Esophagus squamous epithelium (tissue), 5 donors: ENCODE results near the gene TMEM145. TPM values are rescaled to one million over a fixed set of nuclear protein-coding genes. Genes with fewer than 3 reads are reported as not detected.

Experiments
- DNase-seq: peaks from one replicate; lab custom pipeline; 2025; lab: John Stamatoyannopoulos, UW
- H3K27ac ChIP-seq, 4 donors: fragments of 200-600 bp; sonication (generic); one replicate each; pipeline ENCODE4 v1.5.1; 2016 to 2019; ENCODE audit warnings: mild to moderate bottlenecking in 1 of 4
- H3K27me3 ChIP-seq, 4 donors: fragments of 200-600 bp; sonication (generic); 1 replicate in 3 of 4; 2 replicates in 1 of 4; pipeline versions ENCODE4 v1.5.1 to v1.6.0; 2017 to 2021; ENCODE audit warnings: antibody characterized with exemption in 1 of 4
- H3K36me3 ChIP-seq, 3 donors: fragments of 200-600 bp; sonication (generic); one replicate each; pipeline ENCODE4 v1.5.1; 2016 to 2019
- H3K4me1 ChIP-seq, 3 donors: fragments of 200-600 bp; sonication (generic); one replicate each; pipeline ENCODE4 v1.5.1; 2017 to 2019
- H3K4me3 ChIP-seq, 4 donors: fragments of 200-600 bp; sonication (generic); 1 replicate in 3 of 4; 2 replicates in 1 of 4; pipeline ENCODE4 v1.5.1; 2016 to 2019; ENCODE audit warnings: mild to moderate bottlenecking in 2 of 4, moderate library complexity in 1 of 4
- H3K9me3 ChIP-seq, 3 donors: fragments of 200-600 bp; sonication (generic); one replicate each; pipeline ENCODE4 v1.5.1; 2016 to 2019
- POLR2A ChIP-seq, 4 donors: fragments of 450-650 bp; IDR thresholded peaks; one replicate each; pipeline ENCODE4 v1.6.1; 2017; ENCODE audit warnings: antibody characterized with exemption in 4 of 4, mild to moderate bottlenecking in 4 of 4, moderate library complexity in 3 of 4
- WGBS, 2 donors: methylation state at CpG; one replicate each; pipeline ENCODE4 v1.1.5; 2018; 5-methylcytosine and 5-hydroxymethylcytosine counted together
- intact Hi-C: fragments of 100-400 bp; cut with DNase I; formaldehyde crosslinking; loops from one replicate; pipeline ENCODE4 v1.15.0; 2022
- total RNA-seq, 4 donors: library from RNA; depleted of rRNA; stranded (reverse); fragments of >200 nt; gene quantifications; one replicate each; pipeline ENCODE4 v1.1.0, GENCODE V29; 2016
- TF ChIP-seq, protein P1 (sequence below), 6 experiments: fragments of 450-650 bp in 4 of 6; fragments of 200-600 bp in 2 of 6; sonication (generic) in 2 of 6; IDR thresholded peaks; one replicate each; pipeline ENCODE4 v1.5.1; 2016 to 2019; ENCODE audit warnings: antibody characterized with exemption in 6 of 6, mild to moderate bottlenecking in 4 of 6, moderate library complexity in 4 of 6
- donor health status: DM: yes; HTN: yes; CAD: no.

Gene TMEM145
- total RNA-seq, 4 donors from 2014 or later, result not detected

DNA sequence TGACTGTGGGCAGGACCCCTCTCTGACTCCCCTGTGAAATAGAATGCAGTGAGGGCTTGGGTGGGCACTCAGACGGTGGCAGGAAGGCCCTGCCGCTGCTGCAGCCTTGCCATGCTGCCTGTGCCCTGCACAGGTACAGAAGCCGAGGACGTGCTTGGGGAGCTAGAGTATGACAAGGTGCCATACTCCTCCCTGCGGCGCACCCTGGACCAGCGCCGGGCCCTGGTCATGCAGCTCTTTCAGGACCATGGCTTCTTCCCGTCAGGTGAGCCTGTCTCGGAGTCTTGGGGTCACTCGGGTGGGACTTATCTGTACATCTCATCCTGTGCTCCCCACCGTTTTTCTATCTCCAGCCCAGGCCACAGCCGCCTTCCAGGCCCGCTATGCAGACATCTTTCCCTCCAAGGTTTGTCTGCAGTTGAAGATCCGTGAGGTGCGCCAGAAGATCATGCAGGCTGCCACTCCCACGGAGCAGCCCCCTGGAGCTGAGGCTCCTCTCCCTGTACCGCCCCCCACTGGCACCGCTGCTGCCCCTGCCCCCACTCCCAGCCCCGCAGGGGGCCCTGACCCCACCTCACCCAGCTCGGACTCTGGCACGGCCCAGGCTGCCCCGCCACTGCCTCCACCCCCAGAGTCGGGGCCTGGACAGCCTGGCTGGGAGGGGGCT, 18.5 kb upstream of the TMEM145 start:
- H3K27me3 ChIP-seq, result no peaks in the 10 kb centered on the region
- DNase-seq, result no peak
- no peaks in the 10 kb centered on the region for H3K9me3 ChIP-seq
- intact Hi-C loops, result loop anchor here (10.0 kb wide), 1 partner anchor 50 kb away; the partner anchor contains the start of gene GSK3A
- H3K36me3 ChIP-seq, result peaks cover 46 to 72% (median 46%) of the 10 kb centered on the region in 3 donors
- TF ChIP-seq POLR2A (IDR thresholded peaks at IDR 0.05), result no peak
- TF ChIP-seq, protein P1, sequence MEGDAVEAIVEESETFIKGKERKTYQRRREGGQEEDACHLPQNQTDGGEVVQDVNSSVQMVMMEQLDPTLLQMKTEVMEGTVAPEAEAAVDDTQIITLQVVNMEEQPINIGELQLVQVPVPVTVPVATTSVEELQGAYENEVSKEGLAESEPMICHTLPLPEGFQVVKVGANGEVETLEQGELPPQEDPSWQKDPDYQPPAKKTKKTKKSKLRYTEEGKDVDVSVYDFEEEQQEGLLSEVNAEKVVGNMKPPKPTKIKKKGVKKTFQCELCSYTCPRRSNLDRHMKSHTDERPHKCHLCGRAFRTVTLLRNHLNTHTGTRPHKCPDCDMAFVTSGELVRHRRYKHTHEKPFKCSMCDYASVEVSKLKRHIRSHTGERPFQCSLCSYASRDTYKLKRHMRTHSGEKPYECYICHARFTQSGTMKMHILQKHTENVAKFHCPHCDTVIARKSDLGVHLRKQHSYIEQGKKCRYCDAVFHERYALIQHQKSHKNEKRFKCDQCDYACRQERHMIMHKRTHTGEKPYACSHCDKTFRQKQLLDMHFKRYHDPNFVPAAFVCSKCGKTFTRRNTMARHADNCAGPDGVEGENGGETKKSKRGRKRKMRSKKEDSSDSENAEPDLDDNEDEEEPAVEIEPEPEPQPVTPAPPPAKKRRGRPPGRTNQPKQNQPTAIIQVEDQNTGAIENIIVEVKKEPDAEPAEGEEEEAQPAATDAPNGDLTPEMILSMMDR (IDR thresholded peaks at IDR 0.05), result no peak
- WGBS, 2 donors, result 84 to 90% methylated on average over 10 to 18 of the region's 24 CpGs
- H3K27ac ChIP-seq, result no peak overlapping the region
- H3K4me1 ChIP-seq, result peaks cover 0 to 26% (median 6%) of the 10 kb centered on the region in 3 donors
- no peak overlapping the region for H3K4me3 ChIP-seq

DNA sequence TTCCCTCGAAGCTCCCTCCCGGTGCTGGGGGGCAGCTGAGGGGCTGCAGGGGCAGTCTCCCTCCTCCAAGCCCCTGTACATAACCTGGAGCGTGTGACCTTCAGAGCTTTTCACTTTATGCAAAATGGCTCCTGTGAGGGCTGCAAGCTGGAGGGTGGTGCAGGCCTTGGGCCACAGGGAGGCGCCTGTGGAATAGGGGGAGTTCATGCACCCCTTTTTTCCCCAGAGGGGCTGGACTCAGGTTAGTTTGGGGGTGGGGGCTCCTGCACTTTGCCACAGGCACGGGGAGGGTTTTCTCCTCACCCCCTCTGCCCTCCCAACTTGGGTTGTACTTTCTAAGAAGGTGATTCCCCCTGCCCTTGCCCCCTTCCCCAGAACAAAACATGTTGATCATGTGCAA, 17.8 kb upstream of the TMEM145 start:
- Histone ChIP-seq H3K4me1 (peaks cover 0 to 24% (median 6%) of the 10 kb centered on the region in 3 donors), H3K9me3 (no peaks in the 10 kb centered on the region), H3K27me3 (no peaks in the 10 kb centered on the region), H3K36me3 (peaks cover 38 to 64% (median 40%) of the 10 kb centered on the region in 3 donors), H3K27ac (no peak overlapping the region), H3K4me3 (no peak overlapping the region)
- TF ChIP-seq, protein P1 (IDR thresholded peaks at IDR 0.05), result no peak
- no peak for TF ChIP-seq POLR2A (IDR thresholded peaks at IDR 0.05)
- WGBS, 2 donors, result 65% methylated on average over 5 of the region's 5 CpGs; no CpG with 5 or more reads in 1 of the 2 donors
- intact Hi-C loops, result loop anchor here (10.0 kb wide), 1 partner anchor 51 kb away; the partner anchor contains the start of gene GSK3A
- no peak for DNase-seq

DNA sequence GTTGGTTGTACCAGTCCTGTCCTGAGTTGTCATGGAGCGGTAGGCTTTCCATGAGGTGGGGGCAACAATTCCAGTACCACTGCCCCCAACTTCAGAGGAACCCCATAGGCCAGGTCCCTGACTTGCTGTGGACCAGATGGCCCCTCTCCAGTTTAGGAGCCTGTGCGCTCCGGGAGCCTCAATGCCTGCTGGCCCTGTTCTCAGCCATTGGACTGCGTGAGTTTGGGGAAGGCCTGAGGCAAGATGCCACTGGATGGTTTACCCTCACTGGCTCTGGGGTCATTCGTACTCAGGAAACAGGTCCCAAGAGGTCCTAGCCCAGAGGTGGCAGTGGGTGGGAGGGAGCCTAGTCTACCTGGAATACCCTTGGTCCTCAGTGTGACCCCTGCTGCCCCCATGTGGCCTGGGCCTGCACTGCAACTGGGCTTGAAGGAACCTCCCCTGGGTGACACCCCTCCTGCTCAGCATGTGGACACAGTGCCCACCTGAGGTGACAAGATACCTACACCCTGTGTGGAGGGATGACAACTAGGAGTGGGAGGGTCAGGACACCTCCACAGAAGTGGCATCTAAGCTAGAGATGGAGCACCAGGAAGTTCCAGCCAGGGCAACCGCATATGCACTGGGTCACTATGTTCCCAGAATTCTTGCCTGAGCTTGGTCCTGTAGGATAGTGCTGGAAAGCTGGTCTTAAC, 17.1 kb upstream of the TMEM145 start:
- 100% methylated on average over 1 to 2 of the region's 6 CpGs for WGBS, 2 donors
- intact Hi-C loops, result loop anchor here (10.0 kb wide), 1 partner anchor 51 kb away; the partner anchor contains the start of gene GSK3A
- TF ChIP-seq, protein P1 (IDR thresholded peaks at IDR 0.05), result peak; percentile 88 to 97 (median 93)
- no peak for TF ChIP-seq POLR2A (IDR thresholded peaks at IDR 0.05)
- Histone ChIP-seq H3K9me3 (no peaks in the 10 kb centered on the region), H3K36me3 (peaks cover 32 to 58% (median 33%) of the 10 kb centered on the region in 3 donors), H3K4me1 (peaks cover 0 to 22% (median 6%) of the 10 kb centered on the region in 3 donors), H3K27ac (no peak overlapping the region), H3K27me3 (no peaks in the 10 kb centered on the region), H3K4me3 (no peak overlapping the region)
- no peak for DNase-seq

DNA sequence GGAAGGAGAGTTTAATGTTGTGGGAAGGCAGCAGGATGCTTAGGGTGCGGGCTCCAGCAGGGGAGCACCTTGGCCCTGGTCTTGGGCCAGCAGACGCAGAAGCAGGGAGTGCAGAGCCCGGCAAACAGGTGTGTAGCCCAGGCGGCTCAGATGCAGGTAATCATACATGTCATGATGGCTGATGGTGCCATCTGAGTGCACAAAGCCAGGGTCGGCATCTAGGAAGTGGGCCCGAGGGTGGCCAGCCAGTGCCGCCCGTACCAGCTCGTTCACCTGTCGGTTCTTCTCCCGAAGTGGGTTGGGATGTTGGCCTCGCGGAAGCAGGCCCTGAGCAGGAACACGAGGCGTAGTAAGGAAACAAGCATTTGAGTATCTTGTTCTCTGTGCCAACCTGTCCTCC, 16.1 kb upstream of the TMEM145 start:
- no peak for TF ChIP-seq POLR2A (IDR thresholded peaks at IDR 0.05)
- TF ChIP-seq, protein P1 (IDR thresholded peaks at IDR 0.05), result no peak
- intact Hi-C loops, result loop anchor here (10.0 kb wide), 1 partner anchor 52 kb away; the partner anchor contains the start of gene GSK3A
- peaks cover 25 to 47% (median 28%) of the 10 kb centered on the region in 3 donors for H3K36me3 ChIP-seq
- no peaks in the 10 kb centered on the region for H3K27me3 ChIP-seq
- H3K4me1 ChIP-seq, result peaks cover 0 to 20% (median 2%) of the 10 kb centered on the region in 3 donors
- DNase-seq, result no peak
- H3K9me3 ChIP-seq, result no peaks in the 10 kb centered on the region
- no peak overlapping the region for H3K4me3 ChIP-seq
- no peak overlapping the region for H3K27ac ChIP-seq
- WGBS, 2 donors, result 85 to 88% methylated on average over 6 to 15 of the region's 15 CpGs
